Cardiac fibroblast (primary cell): ENCODE measurements around the gene RFLNA.

ENCODE experiments used
- DNase-seq, 2 donors: peaks; one replicate each; pipeline versions ENCODE4 v3.0.0 to v3.0.0-alpha.2; 2010; ENCODE audit warnings: low read depth in 2 of 2
- H3K4me3 ChIP-seq, 2 donors: replicated peaks in 1 of 2; 1 replicate in 1 of 2; 2 replicates in 1 of 2; pipeline ENCODE4 v1.5.1; 2011; ENCODE audit warnings: low read depth in 2 of 2, low read length in 2 of 2, mild to moderate bottlenecking in 2 of 2, moderate library complexity in 1 of 2
- TF ChIP-seq, protein P1 (sequence below): IDR thresholded peaks from one replicate; pipeline ENCODE4 v1.5.1; 2011; ENCODE audit warnings: low read depth, mild to moderate bottlenecking, low read length, inconsistent platforms

Gene RFLNA

DNA sequence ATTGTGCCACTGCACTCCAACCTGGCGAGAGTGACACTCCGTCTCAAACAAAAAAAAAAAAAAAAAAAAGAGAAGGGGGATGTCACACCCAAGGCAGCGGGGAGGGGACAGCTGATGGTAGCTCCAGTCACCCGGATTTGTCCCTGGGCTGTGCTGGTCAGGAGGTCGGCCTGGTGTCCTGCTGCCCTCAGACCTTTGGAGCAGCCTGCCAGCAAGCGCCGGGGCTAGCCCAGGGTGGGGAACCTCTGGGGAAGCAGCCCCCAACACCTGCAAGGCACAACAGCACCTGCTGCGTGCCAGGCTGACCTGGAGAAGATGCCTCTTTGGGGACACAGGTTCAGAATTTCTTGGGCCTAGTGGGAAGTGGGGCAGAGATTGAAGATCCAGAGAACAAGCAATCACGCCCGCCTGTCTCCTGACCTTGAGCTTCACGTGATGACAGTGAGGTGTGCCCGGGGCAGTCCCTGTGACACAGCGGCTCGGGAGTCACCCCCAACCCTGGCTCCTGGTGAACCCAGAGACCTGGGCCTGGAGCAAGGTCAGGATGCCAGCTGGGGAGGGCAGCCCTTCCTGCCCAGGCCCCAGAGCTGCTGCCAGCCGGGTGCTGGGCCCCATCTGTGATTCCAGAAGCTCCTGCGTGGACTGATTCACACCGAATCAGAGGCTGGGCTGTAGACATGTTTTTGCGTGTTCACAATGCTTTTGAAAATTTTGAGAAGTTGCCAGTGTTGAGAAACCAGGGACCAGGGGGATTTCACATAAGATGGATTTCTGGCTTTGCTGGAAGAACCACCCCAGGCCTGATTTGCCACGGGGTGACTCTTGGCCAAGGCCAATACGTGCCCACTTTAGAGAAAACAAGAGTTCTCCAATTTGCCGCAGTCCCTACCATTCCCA, 66.4 kb downstream of the RFLNA start:
- TF ChIP-seq, protein P1, sequence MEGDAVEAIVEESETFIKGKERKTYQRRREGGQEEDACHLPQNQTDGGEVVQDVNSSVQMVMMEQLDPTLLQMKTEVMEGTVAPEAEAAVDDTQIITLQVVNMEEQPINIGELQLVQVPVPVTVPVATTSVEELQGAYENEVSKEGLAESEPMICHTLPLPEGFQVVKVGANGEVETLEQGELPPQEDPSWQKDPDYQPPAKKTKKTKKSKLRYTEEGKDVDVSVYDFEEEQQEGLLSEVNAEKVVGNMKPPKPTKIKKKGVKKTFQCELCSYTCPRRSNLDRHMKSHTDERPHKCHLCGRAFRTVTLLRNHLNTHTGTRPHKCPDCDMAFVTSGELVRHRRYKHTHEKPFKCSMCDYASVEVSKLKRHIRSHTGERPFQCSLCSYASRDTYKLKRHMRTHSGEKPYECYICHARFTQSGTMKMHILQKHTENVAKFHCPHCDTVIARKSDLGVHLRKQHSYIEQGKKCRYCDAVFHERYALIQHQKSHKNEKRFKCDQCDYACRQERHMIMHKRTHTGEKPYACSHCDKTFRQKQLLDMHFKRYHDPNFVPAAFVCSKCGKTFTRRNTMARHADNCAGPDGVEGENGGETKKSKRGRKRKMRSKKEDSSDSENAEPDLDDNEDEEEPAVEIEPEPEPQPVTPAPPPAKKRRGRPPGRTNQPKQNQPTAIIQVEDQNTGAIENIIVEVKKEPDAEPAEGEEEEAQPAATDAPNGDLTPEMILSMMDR, result no peak
- peak in 1 of 2 donors; percentile 38 for DNase-seq
- H3K4me3 ChIP-seq, result no peak overlapping the region

DNA sequence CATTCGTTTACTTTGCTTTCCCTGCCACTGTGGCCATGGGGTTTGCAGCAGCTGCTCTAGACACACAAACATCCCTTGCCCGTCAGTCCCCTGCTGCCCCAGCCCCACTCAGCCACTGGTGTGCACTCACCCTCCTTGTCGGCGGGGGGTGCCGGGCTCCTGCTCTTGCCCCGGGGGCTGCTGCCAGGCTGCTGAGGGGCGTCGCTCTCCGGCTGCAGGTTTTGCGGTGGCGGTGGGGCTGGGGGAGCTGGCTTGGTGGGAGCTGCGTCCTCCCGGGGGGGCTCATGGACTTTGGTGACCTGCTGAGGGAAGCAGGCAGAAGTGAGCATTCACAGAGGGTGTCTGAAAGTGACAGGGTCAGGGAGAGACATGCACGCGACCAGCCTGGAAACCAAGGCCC, 67.1 kb downstream of the RFLNA start:
- no peak overlapping the region for H3K4me3 ChIP-seq
- DNase-seq, result no peak
- TF ChIP-seq, protein P1, result no peak

DNA sequence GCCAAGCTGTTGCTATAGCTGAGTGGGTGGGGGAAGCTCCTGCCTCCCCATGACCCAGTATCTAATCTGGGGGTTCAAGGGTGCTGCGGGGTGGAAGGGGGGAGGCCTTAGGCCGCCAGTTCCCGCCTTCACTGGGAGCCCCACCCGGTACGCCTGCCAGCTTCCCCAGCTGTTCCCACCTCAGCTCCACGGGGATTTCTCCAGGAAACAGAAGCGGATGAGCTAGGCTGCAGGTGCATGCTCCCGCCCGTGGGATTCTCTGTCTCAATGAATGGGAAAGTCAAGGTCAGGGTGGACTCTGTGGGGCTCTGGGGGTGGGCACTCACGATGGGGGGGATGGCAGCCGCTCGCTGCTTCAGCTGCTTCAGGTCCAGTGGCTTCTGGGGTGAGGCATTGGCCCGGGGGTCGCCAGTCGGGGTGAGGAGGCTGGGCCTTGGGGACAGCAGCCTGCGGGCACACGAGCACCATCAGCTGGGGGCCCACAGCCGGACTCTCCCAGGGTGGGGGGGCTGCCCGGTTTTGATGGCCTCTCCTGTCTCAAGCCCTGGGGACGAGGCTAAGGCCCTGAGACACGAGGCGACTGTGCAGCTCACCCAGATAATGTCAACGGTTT, 68.6 kb downstream of the RFLNA start:
- TF ChIP-seq, protein P1, result no peak
- H3K4me3 ChIP-seq, result no peak overlapping the region
- DNase-seq, result no peak

DNA sequence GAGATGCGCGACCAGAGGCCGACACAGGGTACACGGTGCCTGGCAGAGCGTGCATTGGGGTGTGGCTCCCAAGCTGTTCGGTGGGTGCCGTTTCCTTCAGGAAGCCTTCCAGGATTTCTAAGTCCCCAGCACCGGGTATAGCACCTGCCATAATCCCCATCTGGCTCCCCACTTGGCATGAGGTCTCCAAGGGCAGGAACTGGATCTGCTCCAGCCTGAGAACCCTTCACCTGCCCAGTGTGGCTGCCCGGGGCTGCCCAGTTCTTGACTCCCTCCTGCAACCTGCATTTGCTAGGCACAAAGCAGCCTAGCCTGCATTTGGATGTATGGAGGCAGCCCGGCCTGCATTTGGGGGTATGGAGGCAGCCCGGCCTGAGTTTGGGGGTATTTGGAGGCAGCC, 69.7 kb downstream of the RFLNA start:
- no peak overlapping the region for H3K4me3 ChIP-seq
- TF ChIP-seq, protein P1, result no peak
- no peak for DNase-seq
